GM18951 (cell line): ENCODE data around the gene DDX25.
"Not testable (repeated sequence)": the region's sequence is repeated elsewhere in the genome, so short reads cannot be mapped to it uniquely, and the experiment has no call there.

Source experiments
- POLR2A ChIP-seq: IDR thresholded peaks from 4 replicates; pipeline ENCODE4 v1.6.1; 2011; ENCODE audit warnings: mild to moderate bottlenecking; ENCODE audit not compliant: insufficient read length, insufficient read depth; ENCODE audit errors: extremely low read depth
- in situ Hi-C: fragments of 300-500 bp; cut with MboI; formaldehyde crosslinking; loops from one replicate; pipeline ENCODE4 v1.12.0; 2022; ENCODE audit warnings: low sequenced_read_pairs, mixed read lengths, inconsistent platforms; ENCODE audit not compliant: unreplicated experiment

Gene DDX25

DNA sequence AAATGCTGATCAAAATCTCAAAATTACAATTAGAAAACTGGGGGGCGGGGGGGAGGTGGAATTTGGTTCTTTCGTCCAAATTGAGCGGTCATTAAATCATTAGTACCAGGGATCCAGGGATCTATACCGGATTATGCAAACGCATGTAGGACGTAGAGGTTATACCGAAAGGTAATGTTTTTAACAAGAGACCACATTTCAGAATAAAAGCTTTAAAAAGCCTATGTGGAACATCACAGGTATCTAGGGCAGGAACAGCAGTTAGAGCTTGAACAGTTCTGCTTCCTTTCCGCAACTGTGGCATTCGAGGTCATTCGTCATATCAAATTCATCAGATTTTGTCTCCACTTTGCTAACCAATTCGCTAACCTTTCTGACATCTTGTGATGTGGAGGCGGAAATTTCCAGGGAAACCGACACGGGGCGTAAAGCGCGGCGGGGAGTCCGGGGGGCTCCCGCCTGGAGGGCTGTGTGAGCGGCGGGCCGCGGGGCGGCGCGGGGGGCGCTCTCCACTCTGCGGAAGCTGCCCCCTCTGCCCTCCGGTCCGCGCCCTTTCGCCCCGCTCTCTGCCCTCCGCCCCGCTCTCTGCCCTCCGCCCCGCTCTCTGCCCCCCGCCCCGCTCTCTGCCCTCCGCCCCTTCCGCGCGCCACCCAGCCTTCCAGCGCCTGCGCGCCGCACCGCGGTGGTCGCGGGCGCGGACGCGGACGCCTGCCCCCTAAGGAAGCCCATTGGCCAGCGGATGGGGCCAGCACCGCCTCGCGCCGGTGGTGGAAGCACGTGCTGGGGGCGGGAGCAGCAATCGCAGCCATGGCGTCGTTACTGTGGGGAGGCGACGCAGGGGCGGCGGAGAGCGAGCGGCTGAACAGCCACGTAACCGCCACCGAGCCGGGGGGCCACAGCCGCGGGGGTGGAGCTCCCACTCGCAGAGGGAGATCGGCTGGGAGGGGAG is at the start of gene DDX25:
Gene DDX25 (plus strand): TSS at position 798 of the 949 bp plus-strand sequence. CDS start 10 bp downstream, at position 808.
- TF ChIP-seq POLR2A, result no peak
- in situ Hi-C loops, result no loop called here

DNA sequence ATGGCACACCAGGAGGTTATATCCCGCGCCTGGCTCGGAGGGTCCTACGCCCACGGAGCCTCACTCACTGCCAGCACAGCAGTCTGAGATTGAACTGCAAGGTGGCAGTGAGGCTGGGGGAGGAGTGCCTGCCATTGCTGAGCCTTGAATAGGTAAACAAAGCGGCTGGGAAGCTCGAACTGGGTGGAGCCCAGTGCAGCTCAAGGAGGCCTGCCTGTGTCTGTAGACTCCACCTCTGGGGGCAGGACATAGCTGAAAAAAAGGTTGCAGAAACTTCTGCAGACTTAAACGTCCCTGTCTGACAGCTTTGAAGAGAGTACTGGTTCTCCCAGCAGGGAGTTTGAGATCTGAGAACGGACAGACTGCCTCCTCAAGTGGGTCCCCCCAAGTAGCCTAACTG is 46.6 kb upstream of the DDX25 start:
- in situ Hi-C loops, result not testable (repeated sequence)

DNA sequence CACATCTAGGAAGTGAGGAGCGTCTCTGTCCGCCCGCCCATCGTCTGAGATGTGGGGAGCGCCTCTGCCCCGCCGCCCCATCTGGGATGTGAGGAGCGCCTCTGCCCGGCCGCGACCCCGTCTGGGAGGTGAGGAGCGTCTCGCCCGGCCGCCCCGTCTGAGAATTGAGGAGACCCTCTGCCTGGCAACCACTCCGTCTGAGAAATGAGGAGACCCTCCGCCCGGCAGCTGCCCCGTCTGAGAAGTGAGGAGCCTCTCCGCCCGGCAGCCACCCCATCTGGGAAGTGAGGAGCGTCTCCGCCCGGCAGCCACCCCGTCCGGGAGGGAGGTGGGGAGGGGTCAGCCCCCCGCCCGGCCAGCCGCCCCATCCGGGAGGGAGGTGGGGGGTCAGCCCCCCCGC is 41.5 kb upstream of the DDX25 start:
- in situ Hi-C loops, result not testable (repeated sequence)

DNA sequence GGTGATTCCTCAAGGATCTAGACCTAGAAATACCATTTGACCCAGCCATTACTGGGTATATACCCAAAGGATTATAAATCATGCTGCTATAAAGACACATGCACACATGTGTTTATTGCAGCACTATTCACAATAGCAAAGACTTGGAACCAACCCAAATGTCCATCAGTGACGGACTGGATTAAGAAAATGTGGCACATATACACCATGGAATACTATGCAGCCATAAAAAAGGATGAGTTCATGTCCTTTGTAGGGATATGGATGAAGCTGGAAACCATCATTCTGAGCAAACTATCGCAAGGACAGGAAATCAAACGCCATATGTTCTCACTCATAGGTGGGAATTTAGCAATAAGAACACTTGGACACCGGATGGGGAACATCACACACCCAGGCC is 39.0 kb upstream of the DDX25 start:
- in situ Hi-C loops, result not testable (repeated sequence)

DNA sequence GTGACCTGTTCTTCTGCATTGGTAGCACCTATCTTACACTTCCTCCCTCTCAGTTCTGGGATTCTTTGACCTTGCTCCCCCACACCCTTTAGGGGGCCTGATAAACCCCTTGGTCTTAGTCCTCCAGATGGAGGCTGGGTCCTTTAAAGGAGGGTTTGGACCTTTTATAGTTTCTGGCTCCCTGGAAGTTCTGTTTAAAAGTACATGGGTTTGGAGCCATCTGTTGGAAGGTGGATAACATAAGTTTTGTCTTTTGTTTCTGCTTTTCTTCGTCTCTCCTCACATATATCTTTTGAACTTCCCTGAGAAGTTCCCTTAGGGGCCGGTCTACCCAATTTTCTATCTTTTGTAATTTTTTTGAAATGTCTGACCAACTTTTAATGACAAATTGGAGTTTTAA is 34.8 kb upstream of the DDX25 start:
- no peak for TF ChIP-seq POLR2A
- in situ Hi-C loops, result no loop called here

DNA sequence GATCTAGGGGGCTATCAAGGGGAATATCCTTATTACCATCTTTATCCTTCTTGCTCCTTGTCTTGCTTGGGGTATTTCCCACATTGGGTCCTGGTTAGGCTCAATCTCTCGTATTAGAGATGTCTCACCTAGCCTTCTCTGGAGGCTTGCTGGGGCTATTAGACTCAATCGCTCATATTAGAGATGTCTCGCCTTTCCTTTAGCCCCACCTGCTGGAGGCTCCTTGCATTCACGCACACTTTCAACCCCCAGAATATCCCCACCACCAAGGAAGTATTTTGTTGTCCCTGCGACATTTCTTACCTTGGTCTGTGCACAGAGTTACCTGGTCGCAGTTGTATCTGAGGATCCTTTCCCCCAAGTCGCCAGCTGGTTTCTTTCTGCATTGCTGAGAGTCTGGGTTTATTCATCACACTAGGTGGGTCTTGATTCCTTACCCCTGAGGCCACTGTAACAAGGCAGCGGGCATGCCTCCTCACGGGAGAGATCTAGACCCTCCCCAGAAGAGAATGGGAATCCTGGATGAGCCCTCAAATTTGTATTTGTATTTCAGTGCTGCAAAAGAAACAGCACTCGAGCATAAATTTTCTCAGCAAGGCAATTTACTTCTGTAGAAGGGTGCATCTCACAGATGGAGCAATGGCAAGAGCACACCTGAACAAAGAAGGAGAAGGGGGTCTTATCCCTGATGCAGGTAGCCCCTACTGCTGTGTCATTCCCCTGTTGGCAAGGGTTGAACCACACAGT is 32.7 kb upstream of the DDX25 start:
- in situ Hi-C loops, result no loop called here
- TF ChIP-seq POLR2A, result no peak

DNA sequence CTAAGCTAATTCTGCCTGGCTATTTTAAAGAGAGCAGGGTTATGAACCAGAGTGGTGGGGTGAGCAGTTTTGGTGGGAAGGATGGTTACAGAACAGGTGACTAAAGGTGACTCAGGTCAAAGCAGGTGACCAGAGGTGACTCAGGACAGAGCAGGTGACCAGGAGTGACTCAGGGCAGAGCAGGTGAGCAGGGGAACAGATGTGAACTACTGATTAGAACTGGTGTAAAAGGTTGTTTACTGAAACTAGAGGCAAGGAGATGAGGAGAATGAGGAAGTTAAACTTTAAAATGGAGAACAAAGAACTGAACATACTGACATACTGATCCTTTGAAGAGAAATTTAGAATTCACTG is 32.2 kb upstream of the DDX25 start:
- no peak for TF ChIP-seq POLR2A
- in situ Hi-C loops, result no loop called here

DNA sequence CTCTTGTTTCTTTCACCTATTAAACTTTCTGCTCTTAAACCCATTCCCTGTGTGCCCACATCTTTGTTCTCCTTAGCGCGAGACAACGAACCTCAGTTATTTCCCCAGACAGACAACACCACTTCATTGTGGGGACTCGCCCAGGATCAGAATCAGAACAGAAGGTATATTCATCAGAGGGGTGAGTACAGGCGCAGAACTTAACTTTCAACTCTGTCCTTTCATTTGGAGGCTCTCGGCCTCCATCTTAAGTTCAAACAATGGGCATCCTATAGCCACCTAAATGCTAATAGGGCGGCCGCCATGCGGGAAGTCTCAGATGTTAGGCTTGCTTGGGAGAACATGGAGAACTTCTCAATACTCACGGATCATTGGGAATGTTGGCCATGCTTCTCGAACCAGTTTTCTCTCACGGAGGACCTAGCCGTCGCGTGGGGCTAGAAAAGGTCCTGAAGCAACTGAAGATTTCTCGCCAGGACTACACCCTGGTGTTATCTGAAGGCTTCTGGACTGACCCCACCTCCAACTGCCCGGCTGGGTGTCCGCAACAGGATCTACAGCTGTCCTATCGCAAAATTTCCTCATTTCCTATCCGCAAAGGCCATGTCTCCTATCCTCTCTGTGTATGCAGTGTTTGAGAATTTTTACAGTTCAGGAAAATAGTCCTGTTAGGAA is 30.3 kb upstream of the DDX25 start:
- TF ChIP-seq POLR2A, result no peak
- in situ Hi-C loops, result no loop called here

DNA sequence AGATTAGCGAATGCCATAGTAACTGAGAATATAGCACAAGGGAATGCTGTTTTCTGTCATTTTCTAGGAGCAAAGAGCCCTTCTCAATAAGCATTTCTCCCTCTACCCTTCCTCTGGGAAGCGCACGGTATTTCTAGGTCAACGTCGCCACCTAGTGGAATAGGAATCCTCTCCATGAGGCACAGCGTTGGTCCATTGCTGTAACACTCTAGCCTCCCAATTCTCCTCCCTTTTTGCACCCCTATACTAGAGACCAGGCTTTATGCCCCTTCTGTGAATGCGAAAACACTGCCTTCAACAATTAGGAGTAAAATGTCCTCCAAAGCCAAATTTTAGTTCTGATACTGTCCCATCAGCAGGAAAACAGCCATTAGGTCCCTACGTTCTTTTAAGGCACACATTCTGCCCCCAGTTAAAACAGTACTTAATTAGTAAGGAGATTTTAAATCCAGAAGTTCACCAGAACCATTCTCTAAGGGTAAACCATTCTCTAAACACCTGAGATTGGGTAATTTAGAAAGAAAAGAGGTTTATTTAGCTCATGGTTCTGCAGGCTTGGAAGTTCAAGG is 29.7 kb upstream of the DDX25 start:
- in situ Hi-C loops, result no loop called here

DNA sequence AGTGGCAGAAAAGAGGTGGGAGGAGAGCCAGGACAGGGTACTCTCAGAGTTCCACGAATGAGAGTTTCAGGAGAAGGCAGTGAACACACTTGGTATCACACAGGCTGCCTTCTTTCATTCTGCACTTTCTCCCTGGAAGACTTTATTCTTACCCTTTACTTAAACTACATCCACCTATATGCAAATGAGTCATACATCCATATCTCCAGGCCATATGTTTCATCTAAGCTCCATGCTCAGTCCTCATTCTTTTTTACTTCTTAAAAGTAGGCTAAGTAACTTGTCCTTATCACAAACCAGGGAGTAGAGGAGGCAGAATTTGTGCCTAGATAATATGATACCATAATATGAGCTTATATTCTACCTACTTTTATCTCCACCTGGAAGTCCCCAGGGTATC is 23.0 kb upstream of the DDX25 start:
- TF ChIP-seq POLR2A, result no peak
- in situ Hi-C loops, result no loop called here

More for the DNA sequence above, 29.7 kb upstream of the DDX25 start:
- TF ChIP-seq POLR2A, result no peak

DNA sequence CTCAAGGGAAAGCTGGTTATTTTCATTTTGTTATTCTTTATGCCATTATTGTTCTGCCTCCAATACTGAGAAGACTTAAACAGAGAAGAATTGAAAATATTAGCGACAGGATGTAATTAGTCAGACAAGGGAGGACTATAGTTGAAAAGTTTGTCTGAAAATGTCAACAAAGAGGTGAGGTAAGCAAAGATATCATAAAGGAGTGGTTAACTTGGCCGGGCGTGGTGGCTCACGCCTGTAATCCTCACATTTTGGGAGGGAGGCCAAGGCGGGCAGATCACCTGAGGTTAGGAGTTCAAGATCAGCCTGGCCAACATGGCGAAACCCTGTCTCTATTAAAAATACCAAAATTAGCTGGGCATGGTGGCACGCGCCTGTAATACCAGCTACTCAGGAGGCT is 20.9 kb upstream of the DDX25 start:
- in situ Hi-C loops, result no loop called here

DNA sequence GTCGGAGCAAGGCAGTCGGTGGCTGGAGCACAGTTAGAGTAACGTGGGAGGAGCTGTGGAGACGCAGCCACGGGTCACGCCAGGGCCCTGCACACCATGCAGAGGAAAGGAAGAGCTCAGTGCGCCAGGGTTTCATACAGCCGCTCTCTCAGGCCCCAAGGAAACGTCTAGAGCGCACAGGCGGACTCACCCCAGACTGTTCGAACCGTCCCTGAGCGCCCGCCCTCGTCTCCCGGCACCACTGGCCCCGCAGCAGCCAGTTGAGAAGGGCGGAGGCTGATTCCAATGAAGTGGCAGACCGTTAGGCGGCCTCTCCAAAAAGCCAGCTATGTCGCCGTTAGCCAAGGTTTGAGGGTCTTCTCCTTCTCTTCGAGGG is 17.3 kb upstream of the DDX25 start:
- peak; percentile 42 for TF ChIP-seq POLR2A
- in situ Hi-C loops, result no loop called here

More for the DNA sequence above, 20.9 kb upstream of the DDX25 start:
- no peak for TF ChIP-seq POLR2A

DNA sequence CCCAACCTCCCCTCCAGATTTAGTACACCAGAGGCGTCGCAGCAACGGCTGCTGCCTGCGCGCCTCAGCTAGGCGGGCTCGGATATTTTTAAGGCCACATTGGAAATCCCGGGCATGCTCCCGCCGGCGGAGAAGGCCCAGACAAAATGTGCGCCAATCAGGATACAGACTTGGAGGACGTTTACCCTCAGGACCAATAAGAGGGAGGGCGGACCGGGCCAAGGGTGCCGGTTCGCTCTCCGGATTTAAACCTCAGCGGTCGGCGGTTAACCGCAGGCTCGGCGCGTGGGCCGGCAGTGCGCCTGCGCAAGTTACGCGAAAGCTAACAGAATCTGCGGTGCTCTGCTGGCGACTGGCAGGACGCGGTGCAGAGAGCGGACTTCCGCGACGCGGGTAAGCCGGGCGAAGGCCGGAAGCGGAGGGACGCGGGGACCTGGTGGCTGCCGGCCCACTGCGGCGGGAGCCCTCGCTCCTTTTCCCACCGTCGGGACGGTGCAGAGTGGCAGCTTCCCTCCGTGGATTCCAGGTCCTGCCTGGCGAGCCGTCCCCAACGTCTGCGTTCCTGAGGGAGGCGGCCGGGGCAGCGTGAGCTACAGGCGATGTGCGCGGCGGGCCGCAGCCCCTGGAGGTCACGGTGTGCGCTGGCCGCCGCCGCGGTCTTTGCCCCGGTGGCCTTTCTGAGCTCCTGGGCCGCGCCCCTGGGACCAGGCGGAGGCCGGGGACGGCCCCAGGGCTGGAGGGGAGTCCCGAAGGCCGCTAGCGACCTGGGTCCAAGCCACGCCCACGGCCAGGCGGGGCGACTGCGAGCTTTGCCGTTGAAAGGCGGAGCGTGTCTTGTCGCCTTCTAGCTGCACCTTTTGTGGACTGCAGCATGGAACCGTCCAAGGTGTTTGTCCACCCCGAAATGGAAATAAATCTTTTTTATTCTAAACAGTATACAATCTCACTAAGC is 16.7 kb upstream of the DDX25 start, which contains the start of gene HYLS1:
Gene HYLS1 (plus strand): TSS at position 296 of the 952 bp plus-strand sequence. CDS start 11,701 bp downstream, outside the sequence.
- TF ChIP-seq POLR2A, result peak; percentile 77
- in situ Hi-C loops, result no loop called here
